ENCODE measurements around the gene SCFD2.
"Not testable (repeated sequence)": the region's sequence is repeated elsewhere in the genome, so short reads cannot be mapped to it uniquely, and the experiment has no call there.

SCFD2 gene

DNA sequence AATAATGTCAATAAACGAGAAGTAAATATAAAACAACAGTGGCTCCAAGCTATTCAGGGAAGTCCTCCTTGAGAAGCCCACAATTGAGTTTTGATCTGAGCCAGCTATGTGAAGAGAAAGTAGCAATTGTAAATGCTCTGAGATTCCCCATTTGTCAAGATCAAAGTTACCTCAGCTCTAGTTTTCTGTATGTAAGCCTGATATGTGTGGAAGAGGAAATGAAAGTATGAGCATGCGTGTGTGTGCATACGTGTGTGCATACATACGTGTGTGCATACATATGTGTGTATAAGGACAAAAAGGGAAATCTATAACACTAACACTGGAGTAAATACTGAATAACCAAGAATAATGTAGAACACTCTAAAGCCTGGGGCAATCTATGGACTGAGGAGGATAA, 130.3 kb downstream of the SCFD2 start:
- Mint-ChIP-seq H3K4me3 (no peak overlapping the region), H3K27ac (no peak overlapping the region), H3K27me3 (no peaks in the 10 kb centered on the region), H3K9me3 (no peaks in the 10 kb centered on the region), H3K4me1 (peaks cover 28% of the 10 kb centered on the region), H3K36me3 (peaks cover 27% of the 10 kb centered on the region)
- no peak for ATAC-seq

DNA sequence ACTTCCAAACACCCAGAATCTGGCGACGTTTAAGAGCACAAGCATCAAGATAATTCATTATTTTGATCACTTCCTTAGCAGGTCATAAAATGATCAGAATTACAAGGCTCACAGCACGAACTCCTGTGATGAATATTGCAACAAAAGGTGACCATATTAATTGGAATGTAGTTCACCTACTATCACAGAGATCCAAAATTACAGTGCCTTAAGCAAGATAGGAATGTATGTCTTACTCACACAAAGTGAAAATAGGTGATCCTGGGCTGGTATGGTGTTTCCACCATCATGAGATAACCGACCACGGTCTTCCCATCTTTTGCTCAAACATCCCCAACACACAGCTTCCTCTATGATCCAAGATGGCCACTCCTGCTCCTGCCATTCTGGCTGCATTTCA, 131.2 kb downstream of the SCFD2 start:
- H3K4me1 Mint-ChIP-seq: peaks cover 28% of the 10 kb centered on the region
- peaks cover 19% of the 10 kb centered on the region for H3K36me3 Mint-ChIP-seq
- ATAC-seq: no peak
- H3K27ac Mint-ChIP-seq: no peak overlapping the region
- no peaks in the 10 kb centered on the region for H3K9me3 Mint-ChIP-seq
- no peaks in the 10 kb centered on the region for H3K27me3 Mint-ChIP-seq
- no peak overlapping the region for H3K4me3 Mint-ChIP-seq

DNA sequence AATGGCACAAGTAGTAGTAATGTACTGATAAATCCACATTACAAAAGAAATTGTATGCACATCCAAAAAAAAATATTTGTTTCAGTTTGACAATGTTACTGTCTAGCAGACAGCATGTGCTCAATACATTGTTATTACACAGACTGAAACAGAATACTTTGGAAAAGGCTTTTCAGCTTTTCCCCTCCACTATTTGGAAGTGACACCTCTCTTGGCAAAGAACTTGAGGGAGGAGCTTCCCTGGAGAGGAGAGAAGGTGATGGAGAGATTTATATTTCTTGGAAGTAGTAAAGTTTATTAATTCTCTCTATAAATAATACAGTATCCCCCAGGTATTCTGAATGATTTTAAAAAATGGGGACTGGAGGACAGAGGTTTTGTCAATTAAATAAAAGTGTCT, 131.8 kb downstream of the SCFD2 start:
- peaks cover 28% of the 10 kb centered on the region for H3K4me1 Mint-ChIP-seq
- no peak overlapping the region for H3K27ac Mint-ChIP-seq
- ATAC-seq: no peak
- H3K9me3 Mint-ChIP-seq: no peaks in the 10 kb centered on the region
- no peak overlapping the region for H3K4me3 Mint-ChIP-seq
- H3K36me3 Mint-ChIP-seq: peaks cover 14% of the 10 kb centered on the region
- H3K27me3 Mint-ChIP-seq: no peaks in the 10 kb centered on the region

DNA sequence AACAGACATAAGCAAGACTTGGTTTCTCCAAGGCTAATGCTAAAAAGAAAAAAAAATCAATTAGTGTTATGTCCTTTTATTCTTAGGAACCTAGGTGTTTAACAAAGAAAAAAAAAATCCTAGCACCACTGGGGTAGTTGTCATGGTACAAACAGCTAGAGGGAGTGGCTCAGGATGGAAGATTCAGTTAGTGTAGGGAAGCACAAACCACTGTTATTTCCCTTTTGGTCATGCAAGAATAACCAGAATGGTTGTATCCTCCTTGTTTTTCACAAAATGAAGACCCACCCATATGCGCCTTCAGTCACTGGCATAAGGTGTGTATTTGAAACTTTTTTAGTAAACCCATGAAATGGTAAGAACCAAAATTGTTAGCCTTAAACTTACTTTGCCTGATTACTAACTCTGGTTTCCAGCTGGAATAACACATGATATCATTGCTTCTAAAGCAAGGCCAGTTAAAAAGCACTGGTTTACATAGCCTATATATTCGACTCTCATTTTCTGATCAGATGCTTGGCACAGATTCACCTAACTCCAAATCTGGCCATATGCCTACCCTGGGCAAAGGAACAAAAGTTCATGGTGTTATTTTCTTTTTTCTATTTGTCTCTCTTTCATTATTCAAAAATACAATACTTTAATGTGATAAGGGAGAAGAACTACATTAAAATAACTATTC, 132.6 kb downstream of the SCFD2 start:
- Mint-ChIP-seq H3K4me1 (peaks cover 28% of the 10 kb centered on the region), H3K9me3 (no peaks in the 10 kb centered on the region), H3K4me3 (no peak overlapping the region), H3K27ac (no peak overlapping the region), H3K36me3 (peaks cover 11% of the 10 kb centered on the region), H3K27me3 (no peaks in the 10 kb centered on the region)
- no peak for ATAC-seq

DNA sequence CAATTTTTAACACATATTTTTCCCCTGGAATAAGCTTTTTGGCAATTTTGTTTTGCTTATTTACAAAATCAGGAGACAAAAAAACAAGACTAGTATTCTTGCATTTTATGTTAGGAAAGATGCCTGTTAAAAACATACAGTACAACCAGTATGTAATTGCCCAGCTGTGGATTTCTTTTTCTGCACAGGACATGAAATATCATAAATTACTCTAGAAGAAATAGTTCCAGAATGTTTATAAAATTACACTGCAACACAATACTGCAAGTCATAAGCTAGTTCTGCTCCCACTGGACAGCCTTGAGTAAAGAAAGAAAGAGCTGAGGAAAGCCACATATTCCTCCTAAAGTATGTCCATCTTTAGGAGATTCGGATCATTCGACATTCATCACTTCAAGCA, 133.5 kb downstream of the SCFD2 start:
- no peak for ATAC-seq
- H3K4me3 Mint-ChIP-seq: no peak overlapping the region
- H3K4me1 Mint-ChIP-seq: peaks cover 28% of the 10 kb centered on the region
- H3K9me3 Mint-ChIP-seq: no peaks in the 10 kb centered on the region
- H3K27ac Mint-ChIP-seq: no peak overlapping the region
- H3K36me3 Mint-ChIP-seq: peaks cover 17% of the 10 kb centered on the region
- H3K27me3 Mint-ChIP-seq: no peaks in the 10 kb centered on the region

DNA sequence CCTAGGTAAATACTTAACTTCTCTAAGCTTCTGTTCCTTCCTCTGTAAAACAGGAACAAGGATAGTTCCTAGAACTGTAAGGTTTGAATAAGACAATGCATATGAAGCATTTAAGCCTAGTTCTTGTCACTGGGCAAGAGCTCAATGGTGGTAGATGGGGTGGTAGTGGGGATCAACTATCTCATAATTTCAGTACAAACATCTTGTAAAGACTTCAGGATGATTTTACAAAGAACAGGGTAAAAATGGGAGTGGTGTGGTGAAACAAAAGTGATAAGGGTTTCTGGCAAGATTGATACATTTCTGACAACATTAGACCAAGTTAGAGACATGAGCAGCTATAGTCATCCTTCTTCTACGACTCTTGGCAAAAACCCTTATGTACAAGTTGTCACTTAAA, 137.8 kb downstream of the SCFD2 start:
- peaks cover 16% of the 10 kb centered on the region for H3K36me3 Mint-ChIP-seq
- H3K9me3 Mint-ChIP-seq: no peaks in the 10 kb centered on the region
- H3K27ac Mint-ChIP-seq: no peak overlapping the region
- no peaks in the 10 kb centered on the region for H3K27me3 Mint-ChIP-seq
- ATAC-seq: no peak
- peaks cover 6% of the 10 kb centered on the region for H3K4me1 Mint-ChIP-seq
- no peak overlapping the region for H3K4me3 Mint-ChIP-seq

DNA sequence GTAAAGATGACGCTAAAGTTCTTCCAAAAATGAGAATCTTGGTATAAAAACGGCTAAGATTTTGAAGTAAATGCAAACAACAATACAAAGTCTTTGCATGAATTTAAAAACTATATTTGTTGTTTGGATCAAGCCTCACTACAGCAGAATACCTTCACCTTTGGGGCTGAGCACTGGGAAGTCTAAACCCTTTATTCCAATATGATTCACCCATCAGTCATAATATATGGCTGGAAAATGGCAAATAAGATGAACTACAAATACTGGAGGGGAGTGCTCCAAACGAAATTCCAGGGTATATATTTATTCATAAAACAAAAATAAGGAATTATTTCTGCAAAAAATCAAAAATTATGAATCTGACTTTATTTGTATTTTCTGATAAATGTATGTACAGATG, 138.4 kb downstream of the SCFD2 start:
- H3K36me3 Mint-ChIP-seq: peaks cover 11% of the 10 kb centered on the region
- H3K9me3 Mint-ChIP-seq: no peaks in the 10 kb centered on the region
- no peak overlapping the region for H3K4me3 Mint-ChIP-seq
- no peaks in the 10 kb centered on the region for H3K27me3 Mint-ChIP-seq
- ATAC-seq: no peak
- peaks cover under 1% of the 10 kb centered on the region for H3K4me1 Mint-ChIP-seq
- H3K27ac Mint-ChIP-seq: no peak overlapping the region

DNA sequence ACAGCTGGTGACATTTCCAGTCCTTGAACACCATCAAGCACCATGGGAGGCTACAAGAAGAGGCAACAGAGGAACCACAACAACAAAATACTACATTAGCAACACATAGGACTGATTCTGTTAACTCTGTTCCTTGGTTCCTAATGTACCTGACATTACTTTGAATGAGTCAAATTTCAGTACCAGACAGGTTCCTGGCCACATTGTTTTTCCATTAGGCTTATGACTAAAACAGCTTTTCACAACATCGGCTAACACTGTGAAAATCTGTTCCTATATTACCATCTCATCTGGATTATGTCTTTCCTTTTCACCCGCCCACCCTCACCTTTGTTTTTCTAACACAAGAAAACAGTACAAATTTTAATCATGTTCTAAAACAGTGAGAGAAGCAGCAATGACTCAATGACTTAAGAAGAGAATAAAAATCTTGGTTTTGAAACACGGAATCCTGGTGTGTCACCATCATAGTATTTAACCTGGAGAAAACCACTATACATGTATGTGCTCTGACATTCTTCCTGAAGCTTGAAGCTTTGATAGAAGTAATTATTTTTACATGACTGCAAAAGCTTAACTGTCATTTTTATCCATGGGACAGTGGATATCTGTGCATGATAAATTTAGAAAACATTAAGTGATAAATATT, 143.9 kb downstream of the SCFD2 start:
- no peak for ATAC-seq
- H3K27me3 Mint-ChIP-seq: no peaks in the 10 kb centered on the region
- no peaks in the 10 kb centered on the region for H3K4me1 Mint-ChIP-seq
- H3K27ac Mint-ChIP-seq: no peak overlapping the region
- peaks cover 7% of the 10 kb centered on the region for H3K9me3 Mint-ChIP-seq
- no peak overlapping the region for H3K4me3 Mint-ChIP-seq
- peaks cover 26% of the 10 kb centered on the region for H3K36me3 Mint-ChIP-seq

DNA sequence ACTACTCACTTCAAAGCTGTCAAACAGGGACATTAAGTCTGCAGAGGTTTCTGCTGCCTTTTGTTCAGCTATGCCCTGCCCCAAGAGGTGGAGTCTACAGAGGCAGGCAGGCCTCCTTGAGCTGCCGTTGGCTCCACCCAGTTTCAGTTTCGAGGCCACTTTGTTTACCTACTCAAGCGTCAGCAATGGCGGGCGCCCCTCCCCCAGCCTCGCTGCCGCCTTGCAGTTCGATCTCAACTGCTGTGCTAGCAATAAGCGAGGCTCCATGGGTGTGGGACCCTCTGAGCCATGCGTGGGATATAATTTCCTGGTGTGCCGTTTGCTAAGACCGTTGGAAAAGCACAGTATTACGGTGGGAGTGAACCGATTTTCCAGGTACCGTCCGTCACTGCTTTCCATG, 146.7 kb downstream of the SCFD2 start:
- not testable (repeated sequence) for ATAC-seq, H3K27ac Mint-ChIP-seq, H3K4me1 Mint-ChIP-seq, H3K4me3 Mint-ChIP-seq, H3K27me3 Mint-ChIP-seq
- Mint-ChIP-seq H3K36me3 (peaks cover 26% of the 10 kb centered on the region), H3K9me3 (peaks cover 11% of the 10 kb centered on the region)

DNA sequence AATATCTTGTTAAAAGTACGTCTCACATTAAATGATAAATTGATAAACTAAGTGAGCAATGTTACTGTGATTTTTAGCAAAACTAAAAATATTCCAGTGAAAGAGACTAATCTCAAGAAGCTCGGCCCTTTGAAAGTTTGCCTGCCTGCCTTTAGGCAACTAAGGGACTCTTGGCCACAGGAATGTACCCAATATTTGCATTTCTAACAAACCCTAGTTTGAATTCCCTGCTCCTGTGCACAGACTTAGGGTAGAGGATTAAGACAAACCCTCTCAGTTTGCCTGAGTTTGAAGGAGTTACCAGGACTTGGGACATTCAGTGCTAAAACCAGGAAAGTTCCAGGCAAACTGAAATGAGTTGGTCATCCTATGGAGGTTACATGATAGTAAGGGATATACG, 157.1 kb downstream of the SCFD2 start:
- Mint-ChIP-seq H3K9me3 (no peaks in the 10 kb centered on the region), H3K36me3 (peaks cover 57% of the 10 kb centered on the region), H3K27ac (no peak overlapping the region), H3K4me3 (no peak overlapping the region), H3K4me1 (no peaks in the 10 kb centered on the region), H3K27me3 (no peaks in the 10 kb centered on the region)
- no peak for ATAC-seq

DNA sequence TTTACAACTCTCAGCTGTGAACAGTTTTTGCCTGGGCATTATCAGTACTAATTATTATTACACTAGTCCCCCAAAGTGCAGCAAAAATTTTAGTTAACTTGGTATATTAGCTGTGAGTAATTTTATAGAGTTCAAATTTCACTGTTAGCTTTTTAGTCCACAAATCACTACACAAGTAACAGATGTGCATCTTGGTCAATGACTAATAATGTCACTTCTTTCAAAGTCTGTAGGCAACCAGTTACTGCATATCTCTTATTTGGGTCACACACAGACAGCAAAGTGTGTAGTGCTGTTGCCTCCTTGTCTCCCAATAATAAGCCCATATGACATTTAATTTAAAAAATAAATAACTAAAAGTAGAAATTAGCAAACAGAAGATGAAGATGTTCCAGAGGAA, 159.9 kb downstream of the SCFD2 start:
- Mint-ChIP-seq H3K9me3 (no peaks in the 10 kb centered on the region), H3K36me3 (peaks cover 50% of the 10 kb centered on the region), H3K27me3 (no peaks in the 10 kb centered on the region), H3K4me3 (no peak overlapping the region), H3K27ac (no peak overlapping the region), H3K4me1 (no peaks in the 10 kb centered on the region)
- ATAC-seq: no peak

DNA sequence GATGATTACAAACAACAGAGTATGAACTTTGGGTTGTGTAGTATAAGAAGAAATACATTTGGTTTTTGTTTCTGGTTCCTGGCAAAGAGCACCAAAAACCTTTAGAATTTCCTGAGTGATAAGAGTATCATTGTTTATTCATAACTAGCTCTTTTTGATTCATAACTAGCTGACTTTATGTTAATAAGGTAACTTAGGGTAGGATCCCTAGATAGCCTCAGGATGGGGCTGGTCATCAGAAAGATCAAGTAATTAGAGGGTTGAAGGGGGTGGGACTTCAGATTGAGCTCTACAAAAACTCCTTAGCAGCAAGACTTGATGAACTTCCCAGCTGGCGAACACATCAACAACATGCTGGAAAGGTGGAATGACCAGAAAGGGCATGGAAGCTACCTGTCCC, 166.5 kb downstream of the SCFD2 start:
- no peak overlapping the region for H3K4me3 Mint-ChIP-seq
- no peaks in the 10 kb centered on the region for H3K27me3 Mint-ChIP-seq
- H3K9me3 Mint-ChIP-seq: no peaks in the 10 kb centered on the region
- ATAC-seq: no peak
- H3K27ac Mint-ChIP-seq: no peak overlapping the region
- peaks cover 13% of the 10 kb centered on the region for H3K36me3 Mint-ChIP-seq
- H3K4me1 Mint-ChIP-seq: no peaks in the 10 kb centered on the region

DNA sequence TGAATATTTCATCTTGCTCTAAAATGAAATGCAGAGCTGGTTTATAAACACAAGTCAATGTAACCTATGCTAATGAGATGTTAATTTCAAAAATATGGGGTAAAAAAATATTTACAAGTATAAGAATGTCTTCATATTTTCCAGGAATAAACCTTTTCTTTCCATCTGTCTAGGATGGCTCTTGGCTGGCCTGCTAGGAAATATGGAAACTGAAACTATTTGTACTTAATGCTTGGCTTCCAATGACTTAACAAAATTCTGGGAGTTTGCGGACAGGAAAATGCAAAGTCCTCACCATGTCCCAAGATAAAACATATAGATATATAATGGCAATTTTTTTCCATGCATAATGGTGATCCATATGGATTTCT, 168.1 kb downstream of the SCFD2 start:
- no peak overlapping the region for H3K4me3 Mint-ChIP-seq
- H3K9me3 Mint-ChIP-seq: no peaks in the 10 kb centered on the region

DNA sequence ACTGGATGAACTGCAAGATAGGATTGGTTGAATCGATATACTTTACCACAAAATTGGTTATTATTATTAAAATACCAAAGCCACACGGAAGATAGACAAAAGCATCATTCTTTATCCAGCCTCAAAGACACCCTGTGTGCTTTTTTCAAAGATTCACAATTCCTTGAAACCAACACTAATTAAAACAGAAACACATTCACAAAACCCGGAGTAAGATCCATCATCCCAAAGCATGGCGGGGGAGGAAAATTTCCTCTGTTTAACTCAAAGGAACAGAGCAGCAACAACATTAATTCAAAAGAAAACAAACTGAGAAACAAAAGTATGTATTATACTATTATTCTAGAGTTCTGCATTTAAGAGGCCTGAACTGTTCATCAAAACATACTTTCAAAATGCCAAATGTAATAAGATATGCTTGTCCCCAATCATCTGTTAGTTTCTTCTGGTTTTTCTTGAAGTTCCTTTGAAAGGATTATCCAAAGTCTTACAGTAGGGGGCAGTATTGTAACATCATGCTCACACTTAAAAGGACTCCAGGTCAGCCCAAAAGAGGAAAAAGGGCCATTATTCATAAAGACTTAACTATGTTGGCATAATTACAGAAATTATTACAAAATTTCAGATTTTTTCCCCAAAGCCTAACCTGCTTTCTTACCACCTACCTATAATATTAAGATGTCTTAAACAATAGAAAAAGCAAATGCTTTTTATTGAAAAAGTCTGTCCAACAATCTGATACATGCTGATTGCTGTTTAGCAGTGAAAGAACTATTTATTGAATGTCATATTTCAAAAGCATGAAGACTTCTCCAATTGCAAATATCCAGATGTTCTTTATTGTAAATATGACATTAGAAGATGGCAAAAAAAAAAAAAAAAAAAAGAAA, 168.7 kb downstream of the SCFD2 start:
- H3K4me3 Mint-ChIP-seq: no peak overlapping the region
- H3K27ac Mint-ChIP-seq: no peak overlapping the region
- H3K4me1 Mint-ChIP-seq: peaks cover 3% of the 10 kb centered on the region
- ATAC-seq: no peak
- H3K9me3 Mint-ChIP-seq: no peaks in the 10 kb centered on the region
- no peaks in the 10 kb centered on the region for H3K36me3 Mint-ChIP-seq
- H3K27me3 Mint-ChIP-seq: no peaks in the 10 kb centered on the region

More for the DNA sequence above, 168.1 kb downstream of the SCFD2 start:
- Mint-ChIP-seq H3K27me3 (no peaks in the 10 kb centered on the region), H3K36me3 (peaks cover under 1% of the 10 kb centered on the region), H3K4me1 (no peaks in the 10 kb centered on the region), H3K27ac (no peak overlapping the region)
- no peak for ATAC-seq

DNA sequence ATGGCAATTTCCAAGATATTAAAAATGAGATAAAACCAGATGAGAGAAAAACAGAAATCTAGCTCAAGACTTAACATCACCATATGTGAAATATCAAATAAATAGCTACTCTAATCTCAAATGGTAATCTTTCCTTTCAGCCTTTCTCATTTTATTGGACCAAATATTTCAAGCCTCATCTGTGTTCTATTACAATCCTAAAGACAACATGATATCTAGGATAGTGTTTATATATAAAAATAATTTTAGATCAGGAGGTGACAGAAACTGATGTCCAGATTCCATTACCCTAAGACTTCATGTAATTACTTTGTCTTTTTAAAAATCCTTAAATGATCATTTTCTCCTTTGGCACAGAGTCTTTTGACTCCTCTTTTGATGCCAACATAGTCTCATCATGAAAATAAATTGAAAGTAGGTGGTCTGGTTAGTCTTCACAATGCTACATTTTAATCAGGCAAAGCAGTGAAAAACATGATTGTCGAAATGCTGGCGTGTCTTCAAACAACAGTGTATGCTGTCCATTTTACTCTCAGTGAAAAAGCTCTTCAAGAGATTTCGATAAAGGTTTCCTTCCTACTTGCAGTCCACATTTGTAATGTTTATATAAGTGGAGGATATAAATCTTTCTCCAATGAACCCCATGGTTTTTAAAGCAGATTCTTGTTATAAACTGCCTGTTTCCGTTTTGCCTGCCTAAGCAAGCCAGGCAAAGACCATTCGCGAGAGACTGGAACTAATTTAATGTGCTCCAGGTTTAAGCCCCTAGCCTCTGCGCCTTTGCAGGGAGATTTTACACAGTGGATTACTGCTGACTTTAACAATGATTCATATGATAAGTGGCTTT, 169.8 kb downstream of the SCFD2 start:
- no peak overlapping the region for H3K4me3 Mint-ChIP-seq
- H3K27me3 Mint-ChIP-seq: no peaks in the 10 kb centered on the region
- H3K27ac Mint-ChIP-seq: no peak overlapping the region
- no peaks in the 10 kb centered on the region for H3K36me3 Mint-ChIP-seq
- H3K9me3 Mint-ChIP-seq: no peaks in the 10 kb centered on the region
- no peak for ATAC-seq
- H3K4me1 Mint-ChIP-seq: peaks cover 6% of the 10 kb centered on the region
